Embryonic facial prominence (tissue), 1 donor: ENCODE measurements around the gene MLF2.
"Not testable (repeated sequence)": the region's sequence is repeated elsewhere in the genome, so short reads cannot be mapped to it uniquely, and the experiment has no call there.

Experiments
- DNase-seq: peaks from one replicate; pipeline ENCODE4 v3.0.0-alpha.2; 2016; ENCODE audit errors: extremely low spot score

MLF2 gene

GRCh38 chr12:6734506-6735387, 18.2 kb downstream of the MLF2 start:
- no peak for DNase-seq

- DNase-seq, result no peak
Observed at GRCh38 chr12:6730169-6730568, 22.8 kb downstream of the MLF2 start.

- DNase-seq, result no peak
Observed at GRCh38 chr12:6729186-6729585, 23.8 kb downstream of the MLF2 start.

GRCh38 chr12:6725350-6725749, 27.6 kb downstream of the MLF2 start:
- no peak for DNase-seq

DNA sequence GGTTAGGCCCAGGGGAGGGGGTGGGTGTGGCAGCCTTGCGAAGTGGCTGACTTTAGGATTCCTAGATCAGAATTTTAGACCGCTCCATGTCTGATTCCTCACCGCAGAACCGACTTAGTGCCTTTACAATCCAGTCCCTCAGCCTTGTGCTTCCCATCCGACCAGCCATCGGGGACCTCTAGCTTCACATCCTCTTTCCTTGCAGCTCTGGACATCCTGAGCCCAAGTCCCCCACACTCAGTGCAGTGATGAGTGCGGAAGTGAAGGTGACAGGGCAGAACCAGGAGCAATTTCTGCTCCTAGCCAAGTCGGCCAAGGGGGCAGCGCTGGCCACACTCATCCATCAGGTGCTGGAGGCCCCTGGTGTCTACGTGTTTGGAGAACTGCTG, 28.5 kb downstream of the MLF2 start:
- no peak for DNase-seq

DNA sequence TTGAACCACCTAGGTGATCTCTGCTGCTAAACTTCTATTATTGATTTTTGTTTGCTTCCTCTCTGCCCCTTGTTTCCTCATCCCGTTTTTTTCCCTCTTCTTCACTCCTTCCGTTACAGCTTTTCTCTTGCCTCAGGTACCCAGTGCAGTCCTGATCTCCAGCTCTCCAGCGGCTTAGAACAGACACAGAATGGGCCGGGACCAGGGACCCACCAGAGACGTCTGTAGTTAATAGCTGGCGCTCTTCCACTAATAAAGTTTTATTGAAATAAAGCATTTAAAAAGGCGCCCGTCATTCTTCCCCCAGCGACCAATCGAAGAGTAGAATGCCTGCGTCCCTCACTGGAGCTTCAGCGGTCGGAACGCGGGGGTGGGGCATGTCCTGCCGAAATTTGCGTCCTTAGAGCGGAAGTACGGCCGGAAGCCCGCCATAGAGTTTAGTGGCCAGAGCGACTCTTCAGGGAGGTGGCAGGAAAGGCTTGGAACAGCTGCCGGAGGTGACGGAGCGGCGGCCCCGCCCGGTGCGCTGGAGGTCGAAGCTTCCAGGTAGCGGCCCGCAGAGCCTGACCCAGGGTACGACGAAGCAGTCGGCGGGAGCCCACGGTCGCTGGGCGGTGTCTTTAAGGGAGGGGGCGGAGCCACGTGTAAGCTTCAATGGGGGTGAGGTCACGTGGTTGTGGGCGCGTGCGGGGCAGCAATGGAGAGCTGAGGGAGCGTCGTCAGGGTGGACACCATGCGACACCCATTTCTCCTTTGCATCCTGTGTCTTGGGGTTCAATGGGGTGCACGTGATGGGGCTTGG, 29.1 kb downstream of the MLF2 start, which contains the start of gene COPS7A:
COPS7A (plus strand) TSS at position 440 of the 802 bp plus-strand sequence. CDS start 611 bp downstream, outside the sequence.
- DNase-seq, result peak; percentile 95

- DNase-seq, result no peak
Observed at GRCh38 chr12:6722863-6723262, 30.1 kb downstream of the MLF2 start.

DNA sequence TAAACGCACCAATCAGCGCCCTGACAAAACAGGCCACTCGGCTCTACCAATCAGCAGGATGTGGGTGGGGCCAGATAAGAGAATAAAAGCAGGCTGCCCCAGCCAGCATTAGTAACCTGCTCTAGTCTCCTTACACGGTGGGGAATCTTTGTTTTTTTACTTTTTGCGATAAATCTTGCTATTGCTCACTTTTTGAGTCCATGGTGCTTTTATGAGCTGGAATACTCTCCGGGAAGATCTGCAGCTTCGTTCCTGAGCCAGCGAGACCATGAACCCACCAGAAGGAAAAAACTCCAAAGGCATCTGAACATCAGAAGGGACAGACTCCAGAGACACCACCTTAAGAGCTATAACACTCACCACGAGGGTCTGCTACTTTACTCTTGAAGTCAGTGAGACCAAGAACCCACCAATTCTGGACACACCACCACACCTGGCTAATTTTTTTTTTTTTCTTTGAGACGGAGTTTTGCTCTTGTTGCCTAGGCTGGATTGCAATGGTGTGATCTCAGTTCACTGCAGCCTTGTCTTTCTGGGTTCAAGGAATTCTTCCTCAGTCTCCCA, 36.0 kb downstream of the MLF2 start:
- DNase-seq, result no peak

DNA sequence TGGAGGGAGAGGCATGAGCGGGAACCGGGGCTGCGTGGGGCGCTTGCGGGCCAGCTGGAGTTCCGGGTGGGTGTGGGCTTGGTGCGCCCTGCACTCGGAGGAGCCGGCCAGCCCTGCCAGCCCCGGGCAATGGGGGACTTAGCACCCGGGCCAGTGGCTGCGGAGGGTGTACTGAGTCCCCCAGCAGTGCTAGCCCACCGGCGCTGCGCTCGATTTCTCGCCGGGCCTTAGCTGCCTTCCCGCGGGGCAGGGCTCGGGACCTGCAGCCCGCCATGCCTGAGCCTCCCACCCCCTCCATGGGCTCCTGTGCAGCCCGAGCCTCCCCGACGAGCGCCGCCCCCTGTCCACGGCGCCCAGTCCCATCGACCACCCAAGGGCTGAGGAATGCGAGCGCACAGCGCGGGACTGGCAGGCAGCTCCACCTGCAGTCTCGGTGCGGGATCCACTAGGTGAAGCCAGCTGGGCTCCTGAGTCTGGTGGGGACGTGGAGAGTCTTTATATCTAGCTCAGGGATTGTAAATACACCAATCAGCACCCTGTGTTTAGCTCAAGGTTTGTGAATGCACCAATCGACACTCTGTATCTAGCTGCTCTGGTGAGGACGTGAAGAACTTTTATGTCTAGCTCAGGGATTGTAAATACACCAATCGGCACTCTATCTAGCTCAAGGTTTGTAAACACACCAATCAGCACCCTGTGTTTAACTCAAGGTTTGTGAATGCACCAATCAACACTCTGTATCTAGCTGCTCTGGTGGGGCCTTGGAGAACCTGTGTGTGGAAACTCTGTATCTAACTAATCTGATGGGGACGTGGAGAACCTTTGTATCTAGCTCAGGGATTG, 36.7 kb downstream of the MLF2 start:
- not testable (repeated sequence) for DNase-seq

GRCh38 chr12:6708960-6709394, 44.0 kb downstream of the MLF2 start:
- no peak for DNase-seq

DNA sequence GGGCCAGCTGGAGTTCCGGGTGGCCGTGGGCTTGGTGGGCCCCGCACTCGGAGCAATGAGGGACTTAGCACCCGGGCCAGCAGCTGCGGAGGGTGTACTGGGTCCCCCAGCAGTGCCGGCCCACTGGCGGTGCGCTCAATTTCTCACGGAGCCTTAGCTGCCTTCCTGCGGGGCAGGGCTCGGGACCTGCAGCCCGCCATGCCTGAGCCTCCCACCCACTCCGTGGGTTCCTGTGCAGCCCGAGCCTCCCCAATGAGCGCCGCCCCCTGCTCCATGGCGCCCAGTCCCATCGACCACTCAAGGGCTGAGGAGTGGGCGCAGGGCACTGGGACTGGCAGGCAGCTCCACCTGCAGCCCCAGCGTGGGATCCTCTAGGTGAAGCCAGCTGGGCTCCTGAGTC, 44.6 kb downstream of the MLF2 start:
- not testable (repeated sequence) for DNase-seq

GRCh38 chr12:6703631-6704030, 49.3 kb downstream of the MLF2 start:
- DNase-seq, result no peak

DNA sequence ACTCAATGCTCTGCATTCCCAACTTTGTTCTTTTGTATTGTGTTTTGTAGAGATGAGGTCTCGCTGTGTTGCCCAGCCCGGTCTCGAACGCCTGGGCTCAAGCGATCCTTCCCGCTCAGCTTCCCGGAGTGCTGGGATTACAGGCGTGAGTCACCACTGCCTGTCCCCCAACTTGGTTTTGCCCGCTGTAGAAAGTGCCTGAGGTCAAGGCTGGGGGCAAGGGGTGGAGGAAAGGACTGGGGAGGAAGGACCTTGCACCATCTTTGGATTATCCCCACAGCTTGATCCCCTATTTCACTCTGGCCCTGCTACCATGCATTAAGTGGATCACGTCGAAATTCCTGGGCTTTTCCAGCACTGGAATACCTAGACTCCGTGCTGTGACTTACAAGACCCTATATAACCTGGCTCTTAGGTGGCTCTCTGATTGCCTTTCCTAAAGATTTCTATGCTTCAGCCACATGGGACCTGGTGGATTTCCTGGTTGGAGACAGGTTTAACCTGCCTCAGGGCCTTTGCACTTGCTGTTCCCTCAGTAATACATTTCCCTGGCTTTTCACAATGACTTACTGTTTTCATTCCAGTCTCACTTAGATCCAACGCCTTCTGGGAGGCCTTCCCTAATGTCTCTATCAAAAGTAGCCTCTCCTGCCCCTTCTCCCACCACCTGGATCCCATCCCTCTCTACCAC, 51.7 kb downstream of the MLF2 start:
- DNase-seq, result no peak

DNA sequence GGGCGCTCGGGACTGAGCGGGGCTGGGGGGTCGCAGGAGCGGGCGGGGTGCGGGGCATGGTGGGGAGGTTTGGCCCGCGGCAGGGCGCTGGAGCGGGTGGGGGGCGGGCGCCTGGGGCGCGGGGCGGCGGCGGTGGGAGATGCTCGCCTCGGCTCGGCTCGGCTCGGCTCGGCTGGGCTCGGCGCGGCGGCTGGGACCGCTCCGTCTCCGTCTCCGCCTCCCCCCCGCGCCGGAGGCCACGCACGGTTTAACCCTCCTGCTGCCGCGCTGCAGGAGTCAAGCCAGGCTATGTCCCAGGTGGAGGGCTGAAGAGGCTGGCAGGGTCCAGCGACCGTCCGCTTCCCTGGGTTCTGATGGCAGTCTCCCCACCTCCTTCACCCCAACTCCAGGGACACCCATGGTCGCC, 52.3 kb downstream of the MLF2 start, which contains the start of gene PIANP:
PIANP (minus strand) TSS at position 170 of the 406 bp plus-strand sequence. CDS start 2,754 bp downstream, outside the sequence.
- DNase-seq, result no peak

DNA sequence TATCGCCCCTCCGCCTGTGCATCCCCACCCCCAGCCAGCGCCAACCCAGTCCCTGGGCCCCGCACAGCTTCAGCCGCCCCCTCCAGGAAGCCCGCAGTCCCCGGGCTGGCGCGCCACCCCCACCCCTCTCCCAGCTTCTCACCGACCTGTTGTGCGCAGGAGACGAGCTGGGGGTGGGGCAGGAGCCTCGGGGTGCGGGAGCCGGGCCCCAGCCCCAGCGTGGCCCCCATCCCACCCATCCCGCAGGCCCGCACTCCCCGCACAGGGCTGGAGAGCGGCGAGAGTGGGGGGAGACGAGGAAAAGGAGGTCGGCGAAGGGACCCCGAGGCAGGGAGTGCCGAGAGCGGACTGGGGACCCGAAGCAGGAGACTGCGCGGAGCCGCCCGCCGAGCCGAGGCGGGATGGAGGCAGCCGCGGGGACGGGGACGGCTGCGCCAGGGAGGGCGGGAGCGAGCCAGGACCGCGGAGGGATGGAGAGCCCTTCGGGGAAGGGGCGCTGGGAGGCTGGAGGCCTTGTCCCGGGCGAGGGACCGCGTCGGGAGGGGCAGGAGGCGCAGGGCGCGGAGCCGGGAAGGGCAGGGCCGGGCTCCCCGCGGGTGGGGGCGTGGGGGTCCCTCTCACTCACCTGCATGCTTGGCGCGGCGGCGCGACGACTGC, 52.8 kb downstream of the MLF2 start:
- DNase-seq, result no peak

- no peak for DNase-seq
Observed at GRCh38 chr12:6699259-6699988, 53.5 kb downstream of the MLF2 start.

DNA sequence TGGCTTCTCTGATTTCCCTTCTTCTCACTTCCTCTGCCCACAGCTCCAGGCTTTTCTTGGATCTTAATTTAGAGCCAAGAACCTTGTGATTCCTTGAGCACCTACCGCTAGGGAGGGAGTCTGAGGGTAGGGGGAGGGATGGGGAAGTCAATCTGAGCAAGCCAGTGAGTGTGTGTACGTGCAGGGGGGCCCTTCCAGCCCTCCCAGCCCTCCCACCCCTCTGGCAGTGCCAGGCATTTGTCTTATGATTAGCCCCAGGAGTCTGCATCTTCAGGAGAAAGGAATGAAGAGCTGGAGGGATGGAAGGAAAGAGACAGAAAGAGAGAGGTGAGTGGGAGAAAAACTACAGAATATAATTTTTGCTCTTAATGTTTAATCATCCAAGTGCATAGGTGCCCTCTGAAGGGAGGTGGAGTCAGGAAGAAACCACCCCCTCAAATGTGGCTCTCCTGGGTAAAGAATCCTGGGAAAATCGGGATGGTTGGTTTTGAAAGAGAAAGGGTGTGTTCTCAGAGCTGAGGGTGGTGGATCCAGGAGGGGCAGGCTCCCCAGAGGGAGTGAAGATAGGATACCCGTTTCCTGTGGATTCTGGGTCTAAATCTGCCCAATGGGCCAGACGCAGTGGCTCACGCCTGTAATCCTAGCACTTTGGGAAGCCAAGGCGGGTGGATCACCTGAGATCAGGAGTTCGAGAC, 54.4 kb downstream of the MLF2 start:
- DNase-seq, result no peak
